GM23338 (cell line): ENCODE data around the gene CDC26.

Experiments
- CREB1 ChIP-seq: fragments of 250-450 bp; sonication (Bioruptor Pico); IDR thresholded peaks from 2 replicates; pipeline ENCODE4 v1.5.0; 2020; ENCODE audit warnings: low read depth, mild to moderate bottlenecking, moderate library complexity
- ETS1 ChIP-seq: IDR thresholded peaks from 2 replicates; pipeline ENCODE4 v1.6.1; 2016; ENCODE audit warnings: antibody characterized with exemption
- EZH2 ChIP-seq: fragments of 200-600 bp; sonication (generic); IDR thresholded peaks from one replicate; pipeline ENCODE4 v1.8.0; 2017; ENCODE audit warnings: antibody characterized with exemption, mild to moderate bottlenecking, low read depth; ENCODE audit not compliant: unreplicated experiment
- EZH2phosphoT487 ChIP-seq: fragments of 200-600 bp; sonication (generic); IDR thresholded peaks from one replicate; pipeline ENCODE4 v1.8.1; 2018; ENCODE audit warnings: antibody characterized with exemption; ENCODE audit not compliant: unreplicated experiment
- JUNB ChIP-seq: IDR thresholded peaks from one replicate; pipeline ENCODE4 v1.6.1; 2016; ENCODE audit warnings: antibody characterized with exemption; ENCODE audit not compliant: unreplicated experiment
- NANOG ChIP-seq: IDR thresholded peaks from 2 replicates; pipeline ENCODE4 v1.6.1; 2016; ENCODE audit warnings: antibody characterized with exemption, borderline replicate concordance
- POLR2AphosphoS5 ChIP-seq: IDR thresholded peaks from 2 replicates; pipeline ENCODE4 v1.6.1; 2016; ENCODE audit warnings: antibody characterized with exemption, low read depth
- REST ChIP-seq: IDR thresholded peaks from one replicate; pipeline ENCODE4 v1.6.1; 2018; ENCODE audit warnings: antibody characterized with exemption; ENCODE audit not compliant: unreplicated experiment
- STAT1 ChIP-seq: IDR thresholded peaks from one replicate; pipeline ENCODE4 v1.6.1; 2016; ENCODE audit warnings: antibody characterized with exemption; ENCODE audit not compliant: unreplicated experiment
- ZNF331 ChIP-seq: fragments of 250-450 bp; sonication (Bioruptor Pico); IDR thresholded peaks from 2 replicates; pipeline ENCODE4 v1.5.0; 2020; ENCODE audit warnings: low read depth, mild to moderate bottlenecking, moderate library complexity
- TF ChIP-seq, protein P1 (sequence below), 2 experiments: fragments of 200-600 bp in 1 of 2; sonication (generic) in 1 of 2; conservative IDR thresholded peaks; 2 replicates each; pipeline versions ENCODE4 v1.5.1 to v1.6.1; 2016 to 2017; ENCODE audit warnings: antibody characterized with exemption in 2 of 2, low read depth in 2 of 2, mild to moderate bottlenecking in 2 of 2, moderate library complexity in 1 of 2

- TF ChIP-seq, protein P1, sequence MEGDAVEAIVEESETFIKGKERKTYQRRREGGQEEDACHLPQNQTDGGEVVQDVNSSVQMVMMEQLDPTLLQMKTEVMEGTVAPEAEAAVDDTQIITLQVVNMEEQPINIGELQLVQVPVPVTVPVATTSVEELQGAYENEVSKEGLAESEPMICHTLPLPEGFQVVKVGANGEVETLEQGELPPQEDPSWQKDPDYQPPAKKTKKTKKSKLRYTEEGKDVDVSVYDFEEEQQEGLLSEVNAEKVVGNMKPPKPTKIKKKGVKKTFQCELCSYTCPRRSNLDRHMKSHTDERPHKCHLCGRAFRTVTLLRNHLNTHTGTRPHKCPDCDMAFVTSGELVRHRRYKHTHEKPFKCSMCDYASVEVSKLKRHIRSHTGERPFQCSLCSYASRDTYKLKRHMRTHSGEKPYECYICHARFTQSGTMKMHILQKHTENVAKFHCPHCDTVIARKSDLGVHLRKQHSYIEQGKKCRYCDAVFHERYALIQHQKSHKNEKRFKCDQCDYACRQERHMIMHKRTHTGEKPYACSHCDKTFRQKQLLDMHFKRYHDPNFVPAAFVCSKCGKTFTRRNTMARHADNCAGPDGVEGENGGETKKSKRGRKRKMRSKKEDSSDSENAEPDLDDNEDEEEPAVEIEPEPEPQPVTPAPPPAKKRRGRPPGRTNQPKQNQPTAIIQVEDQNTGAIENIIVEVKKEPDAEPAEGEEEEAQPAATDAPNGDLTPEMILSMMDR (conservative IDR thresholded peaks at IDR 0.05; ENCODE audit: low read depth in 2 of 2): no peak
- TF ChIP-seq JUNB (no peak), EZH2 (no peak), STAT1 (no peak), REST (no peak), POLR2AphosphoS5 (no peak), CREB1 (no peak), NANOG (no peak), EZH2phosphoT487 (no peak), ETS1 (no peak), ZNF331 (no peak)
Measured at GRCh38 chr9:113255438-113255837, 19.9 kb downstream of the CDC26 start.
